GM23338 (cell line): Measurements from ENCODE around the gene LEAP2. TPM values are rescaled to one million over a fixed set of nuclear protein-coding genes. Genes with fewer than 3 reads are reported as not detected.

Experiments
- ATAC-seq: fragments of 200-7000 bp; cut with Tn5 transposase; 3 replicates; pipeline ENCODE4 v1.9.1; 2020
- DNase-seq: peaks from one replicate; pipeline ENCODE4 v3.0.0-alpha.2; 2015; ENCODE audit warnings: low spot score
- H2AFZ ChIP-seq: fragments of 200-600 bp; sonication (generic); 2 replicates; pipeline ENCODE4 v1.8.0; 2016; ENCODE audit warnings: antibody characterized with exemption, mild to moderate bottlenecking, moderate library complexity
- H3F3A ChIP-seq: fragments of 200-600 bp; sonication (generic); replicated peaks from 2 replicates; pipeline ENCODE4 v1.8.0; 2017; ENCODE audit warnings: antibody characterized with exemption, mixed run types, low read depth
- H3K27ac ChIP-seq: fragments of 200-600 bp; sonication (generic); 2 replicates; pipeline ENCODE4 v1.6.1; 2016; ENCODE audit warnings: low read depth
- H3K27me3 ChIP-seq: fragments of 200-600 bp; sonication (generic); 2 replicates; pipeline ENCODE4 v1.8.0; 2016; ENCODE audit warnings: mild to moderate bottlenecking, mixed run types, moderate library complexity; ENCODE audit not compliant: insufficient read depth
- H3K36me3 ChIP-seq: fragments of 200-600 bp; sonication (generic); 2 replicates; pipeline ENCODE4 v1.8.0; 2016; ENCODE audit warnings: mild to moderate bottlenecking; ENCODE audit not compliant: insufficient read depth
- H3K4me1 ChIP-seq: fragments of 200-600 bp; sonication (generic); 2 replicates; pipeline ENCODE4 v1.8.0; 2016; ENCODE audit warnings: mild to moderate bottlenecking, moderate library complexity; ENCODE audit not compliant: insufficient read depth
- H3K4me2 ChIP-seq: fragments of 200-600 bp; sonication (generic); 2 replicates; pipeline ENCODE4 v1.7.1; 2017; ENCODE audit warnings: mixed run types
- H3K4me3 ChIP-seq: fragments of 200-600 bp; sonication (generic); 2 replicates; pipeline ENCODE4 v1.6.1; 2016; ENCODE audit warnings: mixed run types
- H3K79me2 ChIP-seq: fragments of 200-600 bp; sonication (generic); replicated peaks from 2 replicates; pipeline ENCODE4 v1.8.0; 2017; ENCODE audit warnings: mild to moderate bottlenecking; ENCODE audit not compliant: insufficient read depth
- H3K9me2 ChIP-seq: fragments of 200-600 bp; sonication (generic); 2 replicates; pipeline ENCODE4 v1.8.0; 2017; ENCODE audit not compliant: insufficient read depth
- H4K20me1 ChIP-seq: fragments of 200-600 bp; sonication (generic); replicated peaks from 2 replicates; pipeline ENCODE4 v1.8.0; 2017; ENCODE audit warnings: mild to moderate bottlenecking; ENCODE audit not compliant: insufficient read depth
- H3K27ac Mint-ChIP-seq: 2 replicates; pipeline ENCODE4 v1.8.0; 2020; ENCODE audit warnings: inconsistent platforms, mild to moderate bottlenecking, moderate library complexity, mixed read lengths
- H3K27me3 Mint-ChIP-seq: 3 replicates; pipeline ENCODE4 v1.8.0; 2022; ENCODE audit warnings: low read depth, mild to moderate bottlenecking, moderate library complexity, mixed read lengths, inconsistent platforms; ENCODE audit not compliant: insufficient read depth, poor library complexity
- H3K36me3 Mint-ChIP-seq: 3 replicates; pipeline ENCODE4 v1.8.0; 2021; ENCODE audit warnings: low read depth, mild to moderate bottlenecking, inconsistent platforms, moderate library complexity, mixed read lengths
- H3K4me1 Mint-ChIP-seq: 3 replicates; pipeline ENCODE4 v1.8.0; 2020; ENCODE audit warnings: mild to moderate bottlenecking, inconsistent platforms, mixed read lengths
- H3K4me3 Mint-ChIP-seq: 3 replicates; pipeline ENCODE4 v1.8.0; 2021; ENCODE audit warnings: moderate library complexity, mild to moderate bottlenecking, inconsistent platforms, mixed read lengths
- H3K9me3 Mint-ChIP-seq: 3 replicates; pipeline ENCODE4 v1.8.0; 2020; ENCODE audit warnings: moderate library complexity, mild to moderate bottlenecking, inconsistent platforms, mixed read lengths
- CREB1 ChIP-seq: fragments of 250-450 bp; sonication (Bioruptor Pico); IDR thresholded peaks from 2 replicates; pipeline ENCODE4 v1.5.0; 2020; ENCODE audit warnings: low read depth, mild to moderate bottlenecking, moderate library complexity
- CTCF ChIP-seq, 2 experiments: fragments of 200-600 bp in 1 of 2; sonication (generic) in 1 of 2; conservative IDR thresholded peaks; 2 replicates each; pipeline versions ENCODE4 v1.5.1 to v1.6.1; 2016 to 2017; ENCODE audit warnings: antibody characterized with exemption in 2 of 2, low read depth in 2 of 2, mild to moderate bottlenecking in 2 of 2, moderate library complexity in 1 of 2
- EZH2 ChIP-seq: fragments of 200-600 bp; sonication (generic); IDR thresholded peaks from one replicate; pipeline ENCODE4 v1.8.0; 2017; ENCODE audit warnings: antibody characterized with exemption, mild to moderate bottlenecking, low read depth; ENCODE audit not compliant: unreplicated experiment
- JUNB ChIP-seq: IDR thresholded peaks from one replicate; pipeline ENCODE4 v1.6.1; 2016; ENCODE audit warnings: antibody characterized with exemption; ENCODE audit not compliant: unreplicated experiment
- NANOG ChIP-seq: IDR thresholded peaks from 2 replicates; pipeline ENCODE4 v1.6.1; 2016; ENCODE audit warnings: antibody characterized with exemption, borderline replicate concordance
- POLR2AphosphoS5 ChIP-seq: IDR thresholded peaks from 2 replicates; pipeline ENCODE4 v1.6.1; 2016; ENCODE audit warnings: antibody characterized with exemption, low read depth
- REST ChIP-seq: IDR thresholded peaks from one replicate; pipeline ENCODE4 v1.6.1; 2018; ENCODE audit warnings: antibody characterized with exemption; ENCODE audit not compliant: unreplicated experiment
- ZNF331 ChIP-seq: fragments of 250-450 bp; sonication (Bioruptor Pico); IDR thresholded peaks from 2 replicates; pipeline ENCODE4 v1.5.0; 2020; ENCODE audit warnings: low read depth, mild to moderate bottlenecking, moderate library complexity
- polyA plus RNA-seq: library from polyadenylated mRNA; unstranded; fragments of >200 nt; fragmentation: Nextera tagmentation; extraction: Ambion mirVana; gene quantifications from 2 replicates; pipeline ENCODE4 v1.2.1, GENCODE V29; 2016
- total RNA-seq: library from RNA; depleted of rRNA; stranded (reverse); fragments of >200 nt; shearing (Covaris generic); gene quantifications from 2 replicates; pipeline ENCODE4 v1.2.3, GENCODE V29; 2014

LEAP2 gene
- total and polyA plus RNA-seq, 2 experiments from 2014 or later, result 1.5 to 1.8 TPM

GRCh38 chr5:132830436-132831094 lies 42.9 kb upstream of the LEAP2 start, which contains the start of gene SHROOM1:
Gene SHROOM1 (minus strand): TSS chr5:132830647. CDS start chr5:132826140, 4,507 bp downstream.
- peak; percentile 58 for ATAC-seq
- 0 out of 2 replicates have a peak, but pooled peaks cover 7% of the 10 kb centered on the region for H3F3A ChIP-seq
- H3K27ac ChIP-seq, result no peak within 1 kb of the TSS
- H3K4me2 ChIP-seq, result peak within 1 kb of the TSS; percentile 86
- peaks cover 5% of the 10 kb centered on the region for H3K4me1 ChIP-seq
- H3K4me3 ChIP-seq, result peak within 1 kb of the TSS; percentile 73
- no peaks in the 10 kb centered on the region for H4K20me1 ChIP-seq
- Mint-ChIP-seq H3K36me3 (no peaks in the 10 kb centered on the region; the same call in 2 of the 3 replicates), H3K9me3 (no peaks in the 10 kb centered on the region), H3K4me3 (peak within 1 kb of the TSS; percentile 80), H3K27ac (no peak within 1 kb of the TSS), H3K4me1 (peaks cover 12% of the 10 kb centered on the region), H3K27me3 (peaks cover 59% of the 10 kb centered on the region)
- peak; percentile 86 for DNase-seq
- TF ChIP-seq CTCF (conservative IDR thresholded peaks at IDR 0.05; ENCODE audit: low read depth in 2 of 2) (no peak), POLR2AphosphoS5 (peak; percentile 63; the same call in 1 of the 2 replicates), CREB1 (CRISPR knock-in tag) (peak; percentile 25; the same call in 1 of the 2 replicates)
- H3K9me2 ChIP-seq, result no peaks in the 10 kb centered on the region
- H2AFZ ChIP-seq, result peak within 1 kb of the TSS; percentile 94
- peaks cover 76% of the 10 kb centered on the region for H3K27me3 ChIP-seq
- no peaks in the 10 kb centered on the region for H3K36me3 ChIP-seq
- no peaks in the 10 kb centered on the region for H3K79me2 ChIP-seq

GRCh38 chr5:132831095-132831860 lies 42.2 kb upstream of the LEAP2 start:
- peaks cover 3% of the 10 kb centered on the region for H3K4me1 ChIP-seq
- H3F3A ChIP-seq, result 0 out of 2 replicates have a peak, but pooled peaks cover 7% of the 10 kb centered on the region
- H3K4me2 ChIP-seq, result peak overlapping the region; percentile 86
- H3K9me2 ChIP-seq, result no peaks in the 10 kb centered on the region
- H3K79me2 ChIP-seq, result no peaks in the 10 kb centered on the region
- H3K27ac Mint-ChIP-seq, result no peak overlapping the region
- peak overlapping the region; percentile 76 for H3K4me3 Mint-ChIP-seq
- peaks cover 54% of the 10 kb centered on the region for H3K27me3 Mint-ChIP-seq
- peaks cover 69% of the 10 kb centered on the region for H3K27me3 ChIP-seq
- H3K4me1 Mint-ChIP-seq, result peaks cover 10% of the 10 kb centered on the region
- H3K9me3 Mint-ChIP-seq, result no peaks in the 10 kb centered on the region
- peak overlapping the region; percentile 94 for H2AFZ ChIP-seq
- H4K20me1 ChIP-seq, result no peaks in the 10 kb centered on the region
- H3K36me3 Mint-ChIP-seq, result no peaks in the 10 kb centered on the region; the same call in 2 of the 3 replicates
- no peak for ATAC-seq
- H3K27ac ChIP-seq, result no peak overlapping the region
- no peaks in the 10 kb centered on the region for H3K36me3 ChIP-seq
- H3K4me3 ChIP-seq, result peak overlapping the region; percentile 73
- DNase-seq, result no peak
- TF ChIP-seq NANOG (no peak), JUNB (no peak), EZH2 (no peak), CTCF (conservative IDR thresholded peaks at IDR 0.05; ENCODE audit: low read depth in 2 of 2) (no peak), ZNF331 (CRISPR knock-in tag) (no peak), REST (no peak)
